OCI-LY3 (cell line): Measurements from ENCODE around the gene RNF183.
"Not testable (repeated sequence)": the region's sequence is repeated elsewhere in the genome, so short reads cannot be mapped to it uniquely, and the experiment has no call there.

ENCODE experiments used
- H2AFZ ChIP-seq: fragments of 200-600, 300-600 bp; shearing (Covaris generic); 2 replicates; pipeline ENCODE4 v1.6.0; 2014; ENCODE audit warnings: antibody characterized with exemption, low read depth, low read length
- H3K27ac ChIP-seq: fragments of 200-600, 300-600 bp; sonication (generic); 2 replicates; pipeline ENCODE4 v1.5.1; 2014; ENCODE audit warnings: mild to moderate bottlenecking, low read length, moderate library complexity, mixed read lengths
- H3K27me3 ChIP-seq: fragments of 200-600, 300-600 bp; sonication (generic); 2 replicates; pipeline ENCODE4 v1.6.1; 2014; ENCODE audit warnings: low read depth, low read length, mixed read lengths
- H3K36me3 ChIP-seq: fragments of 200-600, 300-600 bp; sonication (generic); replicated peaks from 2 replicates; pipeline ENCODE3; 2014; ENCODE audit warnings: low read depth, low read length, mixed read lengths
- H3K4me1 ChIP-seq: fragments of 300-600, 200-600 bp; sonication (generic); 2 replicates; pipeline ENCODE4 v1.6.1; 2014; ENCODE audit warnings: low read length, mixed read lengths
- H3K4me2 ChIP-seq: fragments of 200-600, 300-600 bp; sonication (generic); 2 replicates; pipeline ENCODE4 v1.6.1; 2014; ENCODE audit warnings: low read length, mixed read lengths
- H3K4me3 ChIP-seq: fragments of 300-600, 200-600 bp; sonication (generic); 2 replicates; pipeline ENCODE4 v1.5.1; 2014; ENCODE audit warnings: antibody characterized with exemption, mild to moderate bottlenecking, low read length, moderate library complexity
- H3K79me2 ChIP-seq: fragments of 300-600, 200-600 bp; shearing (Covaris generic); 2 replicates; pipeline ENCODE4 v1.6.1; 2014; ENCODE audit warnings: mild to moderate bottlenecking, low read length, mixed read lengths
- H3K9ac ChIP-seq: fragments of 300-600, 200-600 bp; shearing (Covaris generic); 2 replicates; pipeline ENCODE4 v1.6.0; 2014; ENCODE audit warnings: mild to moderate bottlenecking, low read length, moderate library complexity
- H3K9me3 ChIP-seq: fragments of 200-600, 300-600 bp; shearing (Covaris generic); 2 replicates; pipeline ENCODE4 v1.6.1; 2014; ENCODE audit warnings: low read length, mixed read lengths; ENCODE audit not compliant: insufficient read depth
- H4K20me1 ChIP-seq: fragments of 200-600, 300-600 bp; sonication (generic); 2 replicates; pipeline ENCODE4 v1.6.1; 2016; ENCODE audit warnings: low read length, mixed read lengths; ENCODE audit not compliant: insufficient read depth
- EZH2phosphoT487 ChIP-seq: fragments of 200-600 bp; shearing (Covaris generic); IDR thresholded peaks from 2 replicates; pipeline ENCODE4 v1.6.1; 2018; ENCODE audit warnings: antibody characterized with exemption, mixed run types, low read depth
- TF ChIP-seq, protein P1 (sequence below): fragments of 200-600, 300-600 bp; sonication (generic); IDR thresholded peaks from 2 replicates; pipeline ENCODE4 v1.5.1; 2014; ENCODE audit warnings: antibody characterized with exemption, low read length, low read depth

Gene RNF183

DNA sequence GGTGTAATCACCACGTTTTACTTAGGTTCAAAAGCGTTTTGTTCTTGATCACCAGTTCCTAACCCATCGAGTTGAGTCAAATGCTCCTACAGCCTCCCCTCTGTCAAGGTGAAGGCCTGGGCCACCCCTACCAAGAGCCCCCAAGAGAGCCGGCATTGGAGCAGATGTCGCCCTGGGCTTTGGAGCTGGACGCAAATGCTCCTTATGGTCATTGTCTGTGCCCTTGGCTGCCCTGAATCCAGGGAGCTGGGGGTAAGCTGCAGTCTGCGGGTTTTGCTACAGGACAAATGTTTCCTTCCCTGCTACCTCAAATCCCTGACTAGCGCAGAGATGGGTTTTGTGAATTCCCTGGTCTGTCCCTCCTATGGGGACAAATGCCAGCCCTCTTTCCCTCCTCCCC, 4.9 kb downstream of the RNF183 start:
- H4K20me1 ChIP-seq, result no peaks in the 10 kb centered on the region
- no peaks in the 10 kb centered on the region for H3K9me3 ChIP-seq
- H3K4me2 ChIP-seq, result no peak overlapping the region
- no peaks in the 10 kb centered on the region for H3K79me2 ChIP-seq
- peaks cover 11% of the 10 kb centered on the region for H3K36me3 ChIP-seq
- no peak overlapping the region for H3K27ac ChIP-seq
- H3K9ac ChIP-seq, result no peak overlapping the region
- TF ChIP-seq EZH2phosphoT487, result no peak
- TF ChIP-seq, protein P1, sequence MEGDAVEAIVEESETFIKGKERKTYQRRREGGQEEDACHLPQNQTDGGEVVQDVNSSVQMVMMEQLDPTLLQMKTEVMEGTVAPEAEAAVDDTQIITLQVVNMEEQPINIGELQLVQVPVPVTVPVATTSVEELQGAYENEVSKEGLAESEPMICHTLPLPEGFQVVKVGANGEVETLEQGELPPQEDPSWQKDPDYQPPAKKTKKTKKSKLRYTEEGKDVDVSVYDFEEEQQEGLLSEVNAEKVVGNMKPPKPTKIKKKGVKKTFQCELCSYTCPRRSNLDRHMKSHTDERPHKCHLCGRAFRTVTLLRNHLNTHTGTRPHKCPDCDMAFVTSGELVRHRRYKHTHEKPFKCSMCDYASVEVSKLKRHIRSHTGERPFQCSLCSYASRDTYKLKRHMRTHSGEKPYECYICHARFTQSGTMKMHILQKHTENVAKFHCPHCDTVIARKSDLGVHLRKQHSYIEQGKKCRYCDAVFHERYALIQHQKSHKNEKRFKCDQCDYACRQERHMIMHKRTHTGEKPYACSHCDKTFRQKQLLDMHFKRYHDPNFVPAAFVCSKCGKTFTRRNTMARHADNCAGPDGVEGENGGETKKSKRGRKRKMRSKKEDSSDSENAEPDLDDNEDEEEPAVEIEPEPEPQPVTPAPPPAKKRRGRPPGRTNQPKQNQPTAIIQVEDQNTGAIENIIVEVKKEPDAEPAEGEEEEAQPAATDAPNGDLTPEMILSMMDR, result no peak
- H3K27me3 ChIP-seq, result no peaks in the 10 kb centered on the region
- H3K4me3 ChIP-seq, result no peak overlapping the region
- H3K4me1 ChIP-seq, result 0 out of 2 replicates have a peak, but pooled peaks cover 2% of the 10 kb centered on the region
- no peak overlapping the region for H2AFZ ChIP-seq

DNA sequence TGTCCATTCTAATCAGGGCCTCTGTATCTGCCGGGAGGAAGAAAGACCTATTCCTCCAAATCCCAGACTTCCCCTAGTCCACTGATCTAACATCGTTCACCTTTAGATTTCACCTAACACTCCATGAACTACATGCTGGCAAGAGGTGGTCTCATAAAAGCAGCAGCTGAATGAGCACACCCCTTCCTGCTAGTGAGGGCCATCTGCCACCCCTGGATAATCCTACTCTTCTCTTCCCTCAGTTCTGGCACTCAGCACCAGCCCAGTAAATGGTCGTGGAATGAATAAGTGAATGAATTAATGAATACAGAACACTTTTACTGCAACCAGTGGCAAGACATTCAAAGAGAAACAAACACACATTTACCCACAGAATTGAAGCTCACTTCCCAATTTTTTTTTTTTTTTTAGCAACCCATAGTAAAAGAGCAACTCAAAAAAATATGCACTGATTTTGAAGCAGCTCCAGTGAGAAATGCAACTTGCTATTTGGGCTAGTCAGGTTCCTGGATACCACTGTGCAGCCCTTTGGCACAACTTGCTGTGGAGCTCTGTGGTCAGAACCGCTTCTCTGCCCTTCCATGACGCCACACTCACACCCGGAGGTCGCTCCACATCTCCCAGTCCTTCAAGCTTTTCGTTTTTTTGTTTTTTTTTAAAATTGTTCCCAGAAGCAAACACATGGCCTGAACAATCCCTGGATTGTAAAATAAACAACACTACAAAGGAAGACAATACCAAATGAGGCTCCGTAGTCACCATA, 6.2 kb downstream of the RNF183 start:
- no peaks in the 10 kb centered on the region for H3K27me3 ChIP-seq
- H3K4me1 ChIP-seq, result 0 out of 2 replicates have a peak, but pooled peaks cover 2% of the 10 kb centered on the region
- H3K27ac ChIP-seq, result no peak overlapping the region
- peaks cover 24% of the 10 kb centered on the region for H3K36me3 ChIP-seq
- H3K9ac ChIP-seq, result no peak overlapping the region
- no peak overlapping the region for H3K4me3 ChIP-seq
- H3K9me3 ChIP-seq, result no peaks in the 10 kb centered on the region
- TF ChIP-seq, protein P1, result no peak
- H3K4me2 ChIP-seq, result no peak overlapping the region
- no peaks in the 10 kb centered on the region for H4K20me1 ChIP-seq
- no peak overlapping the region for H2AFZ ChIP-seq
- no peaks in the 10 kb centered on the region for H3K79me2 ChIP-seq

DNA sequence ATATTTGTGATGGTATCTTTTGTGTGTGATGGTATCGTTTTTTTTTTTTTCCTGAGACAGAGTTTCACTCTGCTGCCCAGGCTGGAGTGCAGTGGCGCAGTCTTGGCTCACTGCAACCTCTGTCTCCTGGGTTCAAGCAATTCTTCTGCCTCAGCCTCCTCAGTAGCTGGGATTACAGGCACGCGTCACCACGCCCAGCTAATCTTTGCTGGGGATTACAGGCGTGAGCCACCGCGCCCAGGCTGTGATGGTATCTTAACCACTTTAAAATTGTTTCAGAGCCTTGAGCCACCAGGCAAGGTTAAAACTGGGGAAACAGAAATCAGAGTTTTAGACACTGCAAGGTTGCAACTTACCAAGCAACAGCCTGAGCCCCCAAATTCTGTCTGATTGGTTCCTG, 6.9 kb downstream of the RNF183 start:
- peaks cover 29% of the 10 kb centered on the region for H3K36me3 ChIP-seq
- not testable (repeated sequence) for H3K4me1 ChIP-seq, H3K4me3 ChIP-seq, H3K27me3 ChIP-seq, H3K9me3 ChIP-seq, H2AFZ ChIP-seq, H3K79me2 ChIP-seq, H3K27ac ChIP-seq, H4K20me1 ChIP-seq, H3K4me2 ChIP-seq, H3K9ac ChIP-seq

DNA sequence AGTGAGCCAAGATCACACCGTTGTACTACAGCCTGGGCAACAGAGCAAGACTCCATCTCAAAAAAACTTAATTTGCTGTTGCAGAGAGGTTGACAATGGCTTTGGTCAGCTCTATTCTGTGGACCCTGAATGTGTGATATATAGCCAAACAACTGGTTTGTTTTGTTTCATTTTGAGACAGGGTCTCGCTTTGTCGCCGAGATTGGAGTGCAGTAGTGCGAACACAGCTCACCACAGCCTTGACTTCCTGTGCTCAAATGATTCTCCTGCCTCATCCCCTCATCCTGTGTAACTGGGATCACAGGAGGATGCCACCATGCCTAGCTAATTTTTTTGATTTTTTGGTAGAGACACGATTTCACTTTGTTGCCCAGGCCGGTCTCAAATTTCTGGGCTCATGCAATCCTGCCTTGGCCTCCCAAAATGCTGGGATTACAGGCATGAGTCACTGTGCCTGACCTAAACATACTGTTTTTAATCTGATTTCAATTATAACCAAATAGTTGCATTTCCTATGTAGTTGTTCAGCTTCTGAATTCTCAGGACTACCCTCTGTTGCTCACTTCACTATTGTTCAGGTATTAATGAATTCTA, 9.8 kb downstream of the RNF183 start:
- H3K27ac ChIP-seq, result no peak overlapping the region
- H3K27me3 ChIP-seq, result no peaks in the 10 kb centered on the region
- H3K4me2 ChIP-seq, result no peak overlapping the region
- H3K4me1 ChIP-seq, result 0 out of 2 replicates have a peak, but pooled peaks cover 2% of the 10 kb centered on the region
- H2AFZ ChIP-seq, result no peak overlapping the region
- no peaks in the 10 kb centered on the region for H3K9me3 ChIP-seq
- H3K9ac ChIP-seq, result no peak overlapping the region
- no peaks in the 10 kb centered on the region for H4K20me1 ChIP-seq
- H3K36me3 ChIP-seq, result peaks cover 55% of the 10 kb centered on the region
- TF ChIP-seq, protein P1, result no peak
- TF ChIP-seq EZH2phosphoT487, result no peak
- no peaks in the 10 kb centered on the region for H3K79me2 ChIP-seq
- no peak overlapping the region for H3K4me3 ChIP-seq
